ENCODE measurements around the gene USP34.

The USP34 gene

DNA sequence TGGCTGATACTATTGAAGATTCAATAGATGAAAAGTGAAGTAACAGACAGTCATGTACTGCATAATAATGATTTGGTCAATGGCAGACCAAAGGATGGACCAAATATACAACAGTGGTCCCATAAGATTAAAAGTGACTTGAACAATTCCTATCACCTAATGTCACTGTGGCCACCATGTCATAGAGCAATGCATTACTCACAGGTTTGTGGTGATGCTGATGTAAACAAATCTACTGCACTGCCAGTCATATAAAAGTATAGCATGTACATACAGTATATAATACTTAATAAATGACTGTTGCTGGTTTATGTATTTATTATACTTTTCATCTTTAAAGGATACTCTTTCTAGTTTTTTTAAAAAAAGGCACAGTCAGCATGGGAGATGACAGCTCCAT is 99.9 kb downstream of the USP34 start:
- DNase-seq (ENCODE audit: low read depth): peak; percentile 60

DNA sequence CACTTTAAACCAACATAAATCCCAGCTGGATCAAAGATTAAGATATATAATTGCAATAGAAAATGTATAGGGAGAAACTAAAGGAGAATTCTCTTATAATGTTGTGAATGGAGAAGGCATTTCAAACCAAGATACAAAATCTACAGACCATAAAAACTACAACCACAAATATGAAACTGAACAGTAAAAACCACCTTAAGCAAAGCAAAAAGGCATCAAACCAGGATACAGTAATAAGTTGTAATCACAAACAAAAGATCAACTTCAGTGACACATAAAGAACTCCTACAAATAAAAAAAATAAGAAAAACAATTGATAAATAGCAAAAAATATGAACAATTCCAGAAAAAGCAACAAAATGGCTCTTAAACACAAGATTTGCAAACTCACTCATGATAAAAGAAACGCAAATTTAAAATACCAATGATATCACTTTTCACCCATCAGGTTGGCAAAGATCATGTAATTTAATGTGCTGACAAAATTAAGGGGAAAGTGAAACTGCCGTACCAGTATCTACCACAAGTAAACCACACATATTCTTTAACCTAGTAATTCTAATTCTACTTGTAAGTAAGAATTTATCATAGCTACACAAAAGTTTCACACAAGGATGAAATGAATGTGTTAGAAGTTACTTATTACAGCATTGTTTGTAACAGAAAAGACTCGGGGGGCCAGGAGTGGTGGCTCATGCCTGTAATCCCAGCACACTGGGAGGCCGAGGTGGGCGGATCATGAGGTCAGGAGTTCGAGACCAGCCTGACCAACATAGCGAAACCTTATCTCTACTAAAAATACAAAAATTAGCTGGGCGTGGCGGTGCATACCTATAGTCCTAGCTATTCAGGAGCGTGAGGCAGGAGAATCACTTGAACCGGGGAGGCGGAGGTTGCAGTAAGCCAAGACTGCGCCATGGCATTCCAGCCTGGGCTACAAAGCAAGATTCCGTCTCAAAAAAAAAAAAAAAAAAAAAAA is 101.9 kb downstream of the USP34 start:
- DNase-seq (ENCODE audit: low read depth): peak; percentile 15

DNA sequence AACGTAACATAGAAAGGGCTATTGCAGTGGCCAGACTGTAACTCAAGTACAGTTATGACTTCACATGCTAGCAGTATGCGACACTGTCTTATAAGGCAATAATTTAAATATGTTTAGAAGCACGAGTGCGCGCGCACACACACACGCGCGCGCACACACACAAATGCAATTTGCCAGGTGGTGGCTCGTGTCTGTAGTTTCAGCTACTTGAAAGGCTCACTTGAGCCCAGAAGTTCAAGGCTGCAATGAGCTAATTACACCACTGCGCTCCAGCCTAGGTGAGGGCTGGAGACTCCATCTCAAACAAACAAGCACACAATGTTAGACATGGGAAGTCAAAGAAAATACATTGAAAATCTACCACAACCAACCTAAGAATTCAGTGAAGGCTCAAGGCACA is 103.7 kb downstream of the USP34 start:
- no peak for DNase-seq (ENCODE audit: low read depth)

DNA sequence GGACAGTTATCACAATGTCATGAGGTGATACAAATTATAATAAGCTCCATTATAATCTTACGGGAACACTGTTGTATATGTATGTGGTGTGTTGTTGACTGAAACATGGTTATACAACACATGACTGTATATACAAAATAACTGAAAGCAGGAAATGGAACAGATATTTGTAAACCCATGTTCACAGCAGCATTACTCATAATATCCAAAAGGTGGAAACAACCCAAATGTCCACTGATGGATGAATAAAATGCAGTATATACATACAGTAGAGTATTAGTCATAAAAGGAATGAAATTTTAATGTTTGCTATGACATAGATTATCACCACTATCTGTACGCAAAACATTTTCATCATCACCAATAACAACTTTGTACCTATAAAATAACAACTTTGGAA is 107.3 kb downstream of the USP34 start:
- peak; percentile 59 for DNase-seq (ENCODE audit: low read depth)

DNA sequence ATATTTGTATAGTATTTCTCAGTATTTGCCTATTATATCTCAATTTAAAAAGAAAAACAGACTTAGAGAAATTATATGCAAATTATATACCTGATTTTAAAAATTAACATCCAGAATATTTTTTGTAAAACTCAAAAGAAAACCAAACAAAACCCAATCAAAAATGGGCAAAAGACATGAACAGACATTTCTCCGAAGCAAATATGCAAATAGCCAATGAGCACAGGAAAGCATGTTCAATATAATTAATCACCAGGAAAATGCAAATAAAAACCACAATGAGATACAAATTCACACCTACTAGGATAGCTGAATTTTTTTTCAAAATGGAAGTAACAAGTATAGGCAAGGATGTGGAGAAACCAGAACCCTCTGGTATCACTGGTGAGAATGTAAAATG is 108.0 kb downstream of the USP34 start:
- no peak for DNase-seq (ENCODE audit: low read depth)

DNA sequence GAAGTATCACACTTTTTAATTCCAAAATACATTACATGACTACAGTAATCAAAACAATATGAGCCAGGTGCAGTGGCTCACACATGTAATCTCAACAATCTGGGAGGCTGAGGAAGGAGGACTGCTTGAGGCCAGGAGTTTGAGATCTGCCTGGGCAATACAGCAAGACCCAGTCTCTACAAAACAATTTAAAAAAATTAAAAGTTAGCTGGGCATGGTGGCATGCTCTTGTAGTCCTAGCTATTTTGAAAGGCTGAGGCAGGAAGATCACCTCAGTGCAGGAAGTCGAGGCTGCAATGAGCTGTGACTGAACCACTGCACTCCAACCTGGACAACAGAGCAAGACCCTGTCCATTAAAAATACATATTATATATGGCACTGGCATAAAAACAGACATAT is 109.8 kb downstream of the USP34 start:
- DNase-seq (ENCODE audit: low read depth): no peak

DNA sequence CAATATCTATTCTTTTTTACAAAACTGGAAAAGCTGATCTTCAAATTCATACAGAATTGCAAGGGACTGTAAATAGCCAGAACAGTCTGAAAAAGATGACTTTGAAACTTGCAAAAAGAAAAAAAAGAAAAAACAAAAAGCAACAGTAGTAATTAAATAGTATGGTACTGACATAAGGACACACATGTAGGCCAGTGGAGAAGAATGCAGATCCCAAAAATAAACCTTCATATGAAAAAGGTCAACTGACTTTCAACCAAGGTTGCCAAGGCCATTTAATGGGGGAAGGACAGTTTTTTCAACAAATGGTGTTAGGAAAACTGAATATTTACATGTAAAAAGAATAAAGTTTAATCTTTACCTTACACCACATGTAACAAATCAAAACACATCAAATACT is 111.8 kb downstream of the USP34 start:
- no peak for DNase-seq (ENCODE audit: low read depth)

DNA sequence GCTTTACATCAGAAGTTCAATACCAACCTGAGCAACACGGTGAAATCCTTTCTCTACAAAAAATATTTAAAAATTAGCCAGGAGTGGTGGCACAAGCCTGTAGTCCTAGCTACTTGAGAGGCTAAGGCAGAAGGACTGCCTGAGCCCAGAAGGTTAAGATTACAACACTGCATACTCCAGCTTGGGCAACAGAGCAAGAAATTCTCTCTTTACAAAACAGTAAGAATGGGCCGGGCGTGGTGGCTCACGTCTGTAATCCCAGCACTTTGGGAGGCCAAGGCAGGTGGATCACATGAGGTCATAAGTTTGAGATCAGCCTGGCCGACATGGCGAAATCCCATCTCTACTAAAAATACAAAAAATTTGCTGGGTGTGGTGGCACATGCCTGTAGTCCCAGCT is 113.2 kb downstream of the USP34 start:
- DNase-seq (ENCODE audit: low read depth): no peak

DNA sequence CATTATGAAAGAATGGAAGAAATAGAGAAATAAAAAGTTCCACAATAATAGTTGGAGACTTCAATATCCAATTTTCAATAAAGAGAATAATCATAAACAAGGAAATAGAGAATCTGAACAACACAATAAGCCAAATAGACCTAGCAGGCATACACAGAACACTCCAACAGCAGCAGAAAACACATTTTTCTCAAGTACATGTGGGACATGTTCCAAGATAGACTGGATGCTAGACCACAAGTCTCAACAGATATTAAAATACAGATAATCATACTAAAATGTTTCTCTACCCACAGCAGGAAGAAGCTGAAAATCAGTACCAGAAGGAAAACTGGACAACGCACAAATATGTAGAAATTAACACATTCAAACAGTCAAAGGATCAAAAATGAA is 113.9 kb downstream of the USP34 start:
- no peak for DNase-seq (ENCODE audit: low read depth)

DNA sequence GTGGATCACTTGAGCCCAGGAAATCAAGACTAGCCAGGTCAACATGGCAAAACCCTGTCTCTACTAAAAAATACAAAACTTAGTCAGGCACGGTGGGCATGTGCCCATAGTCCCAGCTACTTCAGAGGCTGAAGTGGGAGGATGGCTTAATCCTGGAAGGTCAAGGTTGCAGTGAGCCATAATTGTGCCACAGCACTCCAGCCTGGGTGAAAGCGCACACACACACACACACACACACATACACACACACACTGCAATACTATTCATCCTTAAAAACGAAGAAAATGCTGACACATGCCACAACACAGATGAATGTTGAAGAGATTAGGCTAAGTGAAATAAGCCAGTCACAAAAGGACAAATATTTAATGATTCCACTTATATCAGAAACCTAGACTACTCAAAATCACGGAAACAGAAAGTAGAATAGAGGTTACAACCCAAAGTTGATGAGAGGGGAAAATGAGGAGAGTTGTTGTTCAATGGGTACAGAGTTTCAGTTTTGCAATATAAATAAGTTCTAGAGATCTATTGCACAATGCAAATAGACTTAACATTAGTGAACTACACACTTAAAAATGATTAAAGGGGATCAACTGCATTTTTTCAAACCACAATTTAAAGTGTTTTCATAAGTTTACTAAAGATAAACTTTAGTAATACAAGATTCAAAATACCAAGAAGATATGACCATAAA is 114.5 kb downstream of the USP34 start:
- DNase-seq (ENCODE audit: low read depth): no peak

DNA sequence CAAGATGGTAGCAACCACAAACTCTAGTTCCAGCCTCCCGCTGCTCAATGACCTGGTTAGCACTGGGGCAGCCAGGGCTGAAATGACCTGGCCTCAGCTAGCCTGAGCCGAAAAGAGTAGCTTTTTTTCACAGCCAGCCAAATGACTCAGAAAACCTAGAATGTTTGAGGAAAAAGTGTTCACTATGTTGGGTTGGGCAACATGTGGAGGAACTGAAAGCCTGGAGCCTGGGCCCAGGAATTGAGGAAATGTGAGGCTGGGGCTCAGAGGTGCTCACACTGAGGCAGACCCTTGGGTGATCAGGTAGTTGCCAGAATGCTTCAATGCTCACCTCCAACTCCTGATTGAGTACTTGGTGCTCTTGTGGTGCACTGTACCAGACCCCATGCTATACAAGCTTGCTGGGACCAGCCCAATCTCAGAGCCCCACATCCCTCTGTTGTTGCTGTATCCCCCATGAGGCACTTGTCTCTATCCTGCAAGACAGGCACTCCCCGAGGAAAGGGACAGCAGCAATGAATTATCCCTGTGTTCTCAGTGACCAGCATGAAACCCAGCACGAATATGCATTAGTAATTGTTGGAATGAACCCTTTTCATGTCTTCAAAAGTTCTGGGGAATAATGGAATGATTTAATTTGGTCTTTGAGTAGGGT is 116.2 kb downstream of the USP34 start:
- DNase-seq (ENCODE audit: low read depth): peak; percentile 29

DNA sequence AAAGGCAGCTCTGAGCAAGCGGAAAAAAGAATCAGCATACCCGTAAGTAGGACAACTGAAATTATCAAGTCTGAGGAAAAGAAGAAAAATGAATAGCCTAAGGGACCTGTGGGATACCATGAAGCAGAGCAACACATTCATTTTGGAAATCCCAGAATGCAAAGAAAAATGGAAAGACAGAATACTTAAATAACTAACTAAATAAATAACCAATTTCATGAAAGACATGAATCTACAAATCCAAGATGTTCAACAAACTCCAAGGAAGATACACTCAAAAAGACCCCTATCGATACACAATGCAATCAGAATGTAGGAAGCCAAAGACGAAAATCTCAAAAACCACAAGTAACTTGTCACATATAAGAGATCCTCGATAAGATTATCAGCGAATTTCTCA is 117.0 kb downstream of the USP34 start:
- DNase-seq (ENCODE audit: low read depth): no peak

DNA sequence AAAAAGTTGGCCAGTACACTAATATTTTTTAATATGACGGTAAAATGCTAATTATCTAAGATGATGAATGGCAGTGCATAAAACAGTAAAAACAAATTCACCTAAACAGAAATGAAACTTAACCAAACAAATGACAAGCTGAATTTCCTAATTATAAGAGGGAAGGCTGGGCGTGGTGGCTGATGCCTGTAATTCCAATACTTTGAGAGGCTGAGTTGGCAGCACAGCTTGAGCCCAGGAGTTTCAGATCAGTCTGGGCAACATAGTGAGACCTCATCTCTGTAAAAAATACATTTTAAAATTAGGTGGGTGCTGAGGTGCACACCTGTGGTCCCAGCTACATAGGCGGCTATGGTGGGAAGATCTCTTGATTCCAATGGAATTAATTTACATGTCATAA is 120.1 kb downstream of the USP34 start:
- DNase-seq (ENCODE audit: low read depth): no peak

DNA sequence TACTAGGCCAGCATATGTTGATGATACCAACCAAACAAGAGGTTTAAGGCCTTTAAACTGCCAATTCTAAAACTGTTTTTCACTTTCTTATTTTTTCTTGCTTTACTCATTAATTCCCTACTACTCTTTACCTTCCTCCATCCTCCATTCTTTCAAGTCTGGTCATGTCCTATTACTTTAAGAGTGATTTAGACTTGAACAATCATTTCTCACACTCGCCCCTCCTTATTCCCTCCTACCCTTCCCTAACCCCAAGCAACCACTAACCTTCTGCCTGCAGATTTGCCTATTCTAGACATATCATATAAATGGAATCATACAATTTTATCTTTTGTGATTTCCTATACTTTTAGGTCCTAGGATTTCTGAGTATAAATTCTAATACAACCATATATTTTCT is 127.7 kb downstream of the USP34 start:
- no peak for DNase-seq (ENCODE audit: low read depth)

DNA sequence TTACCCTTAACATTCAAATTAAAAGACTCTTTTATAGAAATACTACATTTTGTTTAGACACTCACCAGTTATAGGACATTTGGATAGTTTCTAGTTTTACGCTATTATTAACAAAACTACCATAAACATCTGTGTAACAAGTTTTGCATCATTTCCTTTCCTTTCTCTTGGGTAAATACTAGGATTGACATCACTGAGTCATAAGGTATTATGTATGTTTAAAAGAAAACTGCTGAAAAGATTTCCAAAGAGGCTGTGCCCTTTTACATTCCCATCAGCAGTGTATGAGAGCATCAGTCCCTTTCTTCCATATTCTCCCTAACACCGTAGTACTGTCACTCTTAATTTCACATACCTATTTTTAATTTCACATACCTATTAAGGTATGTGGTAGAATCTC is 130.6 kb downstream of the USP34 start:
- DNase-seq (ENCODE audit: low read depth): peak; percentile 70

DNA sequence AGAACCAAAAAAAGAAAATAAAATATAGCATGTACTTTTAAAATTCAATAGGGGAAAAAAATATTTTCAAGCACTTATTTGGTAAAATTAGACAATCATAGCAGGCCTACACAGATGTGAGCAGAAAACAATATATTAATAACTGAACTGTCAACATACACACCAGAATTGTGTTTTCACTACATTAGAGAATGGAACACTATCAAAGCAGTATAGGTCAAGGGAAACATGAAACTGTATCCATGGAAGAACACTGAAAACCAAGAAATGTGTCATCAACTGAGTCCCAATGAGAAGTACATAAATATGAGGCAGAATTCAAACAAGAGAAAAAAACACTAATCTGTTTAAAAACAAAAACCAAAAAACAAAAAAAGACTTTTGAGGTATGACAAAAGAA is 132.4 kb downstream of the USP34 start:
- no peak for DNase-seq (ENCODE audit: low read depth)

DNA sequence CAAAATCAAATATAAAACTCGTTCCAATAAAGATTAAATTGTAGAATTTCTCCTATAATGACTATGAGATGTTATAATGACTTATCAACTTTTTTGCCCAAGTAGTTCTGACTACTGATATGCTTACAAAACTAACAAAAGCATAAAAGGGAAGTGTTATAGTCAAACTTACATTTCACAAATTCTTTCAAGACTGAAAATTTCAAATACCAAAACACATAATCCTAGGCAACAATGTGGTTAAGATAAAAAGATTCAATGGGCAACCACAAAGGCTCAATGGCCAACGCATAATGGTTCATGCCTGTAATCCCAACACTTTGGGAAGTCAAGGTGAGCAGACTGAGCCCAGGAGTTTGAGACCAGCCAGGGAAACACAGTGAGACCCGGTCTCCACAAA is 135.7 kb downstream of the USP34 start:
- no peak for DNase-seq (ENCODE audit: low read depth)

DNA sequence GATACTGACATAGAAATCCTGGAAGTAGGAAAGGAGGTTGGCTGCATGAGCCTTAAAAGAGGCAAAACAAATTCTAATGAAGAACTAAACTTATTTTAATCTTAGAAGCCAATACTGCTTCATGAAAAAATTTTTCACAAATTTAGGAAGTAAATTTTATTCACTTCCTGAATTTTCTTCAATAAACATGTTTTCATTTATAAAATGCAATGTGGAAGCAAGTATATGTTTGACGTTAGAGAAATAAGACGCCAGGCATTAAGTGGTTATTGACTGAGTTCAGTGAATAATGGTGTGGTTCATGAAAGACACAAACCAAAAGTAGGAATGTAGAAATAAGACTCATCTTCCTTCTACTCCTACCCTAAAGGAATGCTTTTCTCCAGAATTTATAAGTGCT is 136.4 kb downstream of the USP34 start:
- no peak for DNase-seq (ENCODE audit: low read depth)

DNA sequence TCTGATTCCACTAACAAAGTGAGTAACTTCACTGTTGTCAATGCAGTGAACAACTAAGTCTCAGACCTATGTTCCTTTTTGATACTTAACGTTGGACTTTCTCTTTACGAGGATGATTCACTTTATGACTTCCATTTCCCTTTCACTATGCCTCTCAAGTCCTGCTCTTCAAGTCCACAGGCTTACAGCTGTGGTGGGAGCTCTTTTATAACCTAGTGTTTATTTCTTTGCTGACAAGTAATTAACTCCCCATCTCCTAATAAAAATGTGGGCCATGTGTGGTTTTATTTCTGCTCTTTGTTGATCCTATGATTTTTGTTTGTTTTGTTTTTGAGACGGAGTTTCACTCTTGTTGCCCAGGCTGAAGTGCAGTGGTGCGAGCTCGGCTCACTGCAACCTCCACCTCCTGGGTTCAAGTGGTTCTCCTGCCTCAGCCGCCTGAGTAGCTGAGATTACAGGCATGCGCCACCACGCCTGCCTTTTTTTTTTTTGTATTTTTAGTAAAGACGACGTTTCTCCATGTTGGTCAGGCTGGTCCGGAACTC is 142.1 kb downstream of the USP34 start:
- peak; percentile 67 for DNase-seq (ENCODE audit: low read depth)

DNA sequence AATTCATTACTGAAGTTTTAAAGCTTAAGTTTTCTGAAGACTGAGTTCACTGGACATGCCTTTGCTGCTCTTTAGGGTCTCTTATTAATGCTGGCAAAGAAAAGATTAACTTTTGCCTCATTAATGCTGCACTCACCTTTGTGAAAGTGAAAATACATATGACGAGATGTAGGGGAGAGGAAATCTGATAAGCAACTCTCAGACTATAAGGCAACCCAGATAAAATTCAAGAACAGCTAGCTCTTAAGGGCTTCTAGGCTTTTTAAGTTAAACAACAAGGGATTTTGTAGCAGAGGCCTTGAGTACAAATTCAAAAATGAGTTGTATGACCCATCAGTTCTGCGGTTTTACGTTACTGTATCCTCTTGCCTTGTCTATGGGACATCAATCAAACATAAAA is 143.7 kb downstream of the USP34 start:
- no peak for DNase-seq (ENCODE audit: low read depth)

DNA sequence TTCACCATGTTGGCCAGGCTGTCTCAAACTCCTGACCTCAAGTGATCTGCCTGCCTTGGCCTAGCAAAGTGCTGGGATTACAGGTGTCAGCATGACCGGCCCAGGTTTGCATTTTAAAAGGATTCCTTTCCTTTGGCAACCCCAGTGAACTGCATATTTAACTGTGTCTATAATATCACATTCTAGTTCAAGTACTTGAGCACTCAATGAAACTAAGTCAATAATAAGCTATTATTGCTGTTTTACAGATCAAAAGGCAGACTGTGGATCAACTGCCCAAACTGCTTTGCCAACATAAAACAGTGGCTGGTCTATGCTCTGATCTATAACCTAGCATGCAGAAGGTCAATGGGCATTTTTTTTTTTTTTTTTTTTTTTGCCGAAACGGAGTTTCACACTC is 144.5 kb downstream of the USP34 start:
- DNase-seq (ENCODE audit: low read depth): no peak

DNA sequence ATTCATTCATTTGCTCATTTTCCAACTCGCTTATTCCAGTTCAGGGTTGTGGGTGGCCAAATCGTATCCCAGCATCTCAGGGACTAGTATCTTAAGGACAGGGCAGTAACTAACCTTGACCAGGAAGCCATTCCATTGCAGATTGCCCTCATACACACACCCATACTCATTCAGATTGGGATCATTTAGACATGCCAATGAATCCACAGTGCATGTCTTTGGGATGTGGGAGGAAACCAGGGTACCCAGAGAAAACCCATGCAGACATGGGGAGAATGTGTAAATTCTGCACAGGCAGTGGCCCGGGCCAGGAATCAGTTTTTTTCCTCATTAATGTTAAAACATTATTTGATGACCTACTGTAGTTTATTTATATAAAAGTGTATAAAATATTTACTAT is 150.7 kb downstream of the USP34 start:
- no peak for DNase-seq (ENCODE audit: low read depth)

DNA sequence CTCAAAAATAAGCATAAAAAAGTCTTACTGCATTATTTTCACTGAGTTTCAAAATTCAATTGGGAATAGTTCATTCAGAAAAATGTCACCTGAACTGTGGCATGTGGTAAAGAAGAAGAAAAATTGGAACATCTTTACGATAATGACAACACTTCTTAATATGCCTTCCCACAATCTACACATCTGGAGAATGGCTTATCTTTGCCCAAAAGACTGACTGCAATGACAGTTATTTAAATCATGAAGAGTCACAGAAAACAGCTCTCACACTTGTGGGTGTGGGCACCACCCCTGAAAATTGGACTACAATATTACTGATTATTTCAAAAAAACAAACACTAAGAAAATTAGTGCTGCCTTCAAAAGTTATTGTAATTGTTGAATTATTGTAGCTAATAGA is 152.3 kb downstream of the USP34 start:
- DNase-seq (ENCODE audit: low read depth): no peak
